NCI-H1417 treated with DMSO at 0.1 percent for 48 hours (cell line): ENCODE results near the gene PSMA6.
"Not testable (repeated sequence)": the region's sequence is repeated elsewhere in the genome, so short reads cannot be mapped to it uniquely, and the experiment has no call there.

Experiments
- DNase-seq: peaks from one replicate; lab custom pipeline; 2025; lab: John Stamatoyannopoulos, UW

The PSMA6 gene

DNA sequence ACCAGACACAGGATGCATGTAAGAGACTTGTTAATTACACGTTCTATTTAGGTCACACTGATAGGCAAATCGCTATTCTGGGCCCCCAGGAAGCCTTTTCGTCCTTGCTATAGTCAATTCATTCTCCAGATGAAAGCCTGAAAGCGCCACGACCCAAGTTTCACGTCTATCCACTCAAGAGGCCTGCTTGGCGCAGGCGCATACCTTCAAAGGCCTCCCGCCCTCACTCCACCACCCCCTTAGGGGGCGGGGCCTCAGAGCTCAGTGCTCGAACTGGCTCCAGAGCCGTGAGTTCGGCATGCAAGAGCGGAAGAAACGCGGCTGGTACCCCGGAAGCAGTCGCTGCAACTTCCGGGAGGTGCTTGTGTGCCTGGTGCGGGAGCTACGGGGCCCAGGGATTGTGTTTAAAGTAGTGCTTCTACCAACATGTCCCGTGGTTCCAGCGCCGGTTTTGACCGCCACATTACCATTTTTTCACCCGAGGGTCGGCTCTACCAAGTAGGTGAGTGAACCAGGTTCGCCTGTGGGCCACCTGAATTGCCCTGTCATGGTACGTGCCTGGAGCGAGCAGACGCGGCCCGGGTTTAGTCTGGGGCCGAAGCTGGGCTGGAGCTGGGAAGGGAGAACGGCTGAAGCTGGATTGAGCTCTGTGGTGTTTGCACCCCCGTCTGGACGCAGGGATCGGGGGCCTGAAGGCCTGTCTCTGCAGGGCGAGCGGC, at the start of gene PSMA6:
Gene PSMA6, plus strand, starts transcription at position 332 of the 719 bp plus-strand sequence. Its CDS starts 95 bp downstream, at position 427.
- peak; percentile 97 for DNase-seq

DNA sequence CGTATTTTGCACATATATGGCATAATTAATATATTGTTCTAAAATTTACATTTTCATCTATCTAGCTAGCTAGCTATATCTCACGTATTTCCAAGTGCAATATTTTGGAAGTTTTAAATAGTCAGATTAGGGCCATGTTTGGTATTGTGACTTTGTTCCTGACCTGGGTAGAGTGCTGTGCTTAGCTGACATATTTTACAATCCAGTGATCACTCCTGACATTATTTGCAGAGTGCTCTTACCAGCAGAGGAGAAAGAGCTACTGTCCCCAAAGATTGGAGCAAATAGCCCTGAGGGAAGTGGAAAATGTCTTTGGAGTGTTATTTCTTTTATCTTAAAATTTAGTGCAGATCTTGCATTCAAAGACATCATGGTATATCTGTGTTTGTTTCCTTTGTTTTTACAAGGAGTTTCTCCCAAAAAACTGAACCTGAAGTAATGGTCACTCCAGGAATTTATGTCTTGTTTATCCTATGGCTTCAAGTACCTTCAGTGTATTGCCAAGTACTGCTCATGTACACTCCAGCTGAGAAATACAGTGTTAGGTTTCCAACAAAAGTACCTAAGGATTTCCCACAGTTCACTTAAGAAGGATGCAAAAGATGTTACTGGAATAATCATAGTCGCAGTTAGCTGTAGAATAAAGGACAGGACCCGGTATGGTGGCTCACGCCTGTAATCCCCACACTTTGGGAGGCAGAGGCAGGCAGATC, 49.4 kb upstream of the PSMA6 start:
- no peak for DNase-seq

DNA sequence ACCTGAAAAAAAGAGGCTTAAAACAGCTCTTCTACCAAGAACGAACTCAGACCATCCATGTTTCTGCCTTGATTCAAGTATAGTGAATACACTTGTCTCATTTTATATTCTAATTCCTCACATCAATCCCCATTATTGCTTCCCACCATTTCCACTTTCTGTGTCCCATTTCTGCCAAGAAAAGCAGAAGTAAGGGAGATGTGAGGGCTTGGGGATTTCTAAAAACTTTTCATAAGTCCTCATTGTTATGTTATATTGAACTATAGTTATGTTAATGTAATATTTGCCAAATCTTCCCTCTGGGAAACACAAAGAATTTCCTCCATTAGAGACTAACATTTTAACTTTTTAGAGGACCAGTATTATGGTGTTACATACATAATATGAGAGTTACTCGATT, 48.2 kb upstream of the PSMA6 start:
- no peak for DNase-seq

DNA sequence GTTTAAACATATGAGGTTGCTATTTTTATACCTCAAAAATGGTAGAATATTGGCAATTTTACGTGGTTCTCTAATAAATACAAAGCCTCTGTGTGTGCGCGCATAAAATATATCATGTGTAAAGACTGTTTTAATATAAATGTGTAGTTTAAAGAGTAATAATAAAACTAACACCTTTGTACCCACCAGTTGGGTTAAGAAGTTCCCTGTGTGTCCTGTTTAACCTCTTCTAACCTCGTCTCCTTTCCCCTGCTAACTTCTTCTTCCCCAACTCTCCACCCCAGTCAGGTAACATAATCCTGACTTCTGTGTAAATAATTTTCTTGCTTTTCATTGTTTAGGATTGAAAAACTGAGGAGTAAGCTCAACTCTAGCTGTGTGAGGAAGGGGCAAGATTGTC, 47.6 kb upstream of the PSMA6 start:
- DNase-seq: no peak

DNA sequence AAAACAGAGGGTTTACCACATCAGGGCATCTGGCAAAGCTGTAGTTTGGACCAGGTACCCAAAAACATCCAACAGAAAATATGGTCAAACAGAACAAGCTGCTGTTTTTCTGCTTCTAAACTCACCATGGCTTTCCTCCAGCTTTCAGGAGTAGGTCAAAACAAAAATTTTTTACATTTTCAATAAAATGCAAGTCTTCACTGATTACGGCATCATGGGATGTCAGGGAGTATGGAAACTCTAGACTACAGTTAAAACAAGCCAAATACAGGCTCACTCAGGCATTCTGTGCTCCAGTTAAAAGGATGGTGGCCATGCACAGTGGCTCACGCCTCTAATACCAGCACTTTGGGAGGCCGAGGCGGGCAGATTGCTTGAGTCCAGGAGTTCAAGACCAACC, 47.1 kb upstream of the PSMA6 start:
- DNase-seq: no peak

DNA sequence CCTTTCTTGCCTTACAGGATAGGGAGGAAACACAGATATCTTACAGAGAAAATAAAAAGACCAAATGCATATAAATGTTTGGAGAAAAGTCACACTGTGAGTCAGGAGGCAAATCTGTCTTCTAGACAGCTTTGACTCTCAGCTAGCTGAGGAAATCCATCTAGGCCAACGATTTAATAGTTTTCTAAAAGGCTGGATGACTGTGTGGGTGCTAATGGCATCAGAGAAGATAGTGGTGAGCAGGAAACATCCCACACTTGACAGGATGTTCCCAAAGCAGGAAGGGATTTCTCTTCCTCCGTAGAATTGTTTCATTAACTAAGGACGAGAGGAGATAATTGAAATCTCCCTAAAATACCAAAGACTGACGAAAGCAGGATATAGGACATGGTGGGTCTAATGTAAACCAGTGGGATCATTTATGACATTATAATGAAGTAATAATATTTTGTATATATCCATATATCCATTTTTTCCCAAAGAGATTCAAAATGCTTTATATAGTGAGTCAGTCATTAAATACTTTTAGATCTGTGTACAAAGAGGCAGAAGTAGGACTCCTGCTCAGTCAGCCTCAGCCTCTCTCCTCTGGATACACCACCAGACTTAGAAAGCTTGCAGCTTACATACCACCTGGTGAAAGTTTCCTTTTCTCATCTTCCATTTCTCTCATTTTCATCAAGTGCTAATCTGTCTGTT, 44.3 kb upstream of the PSMA6 start:
- DNase-seq: no peak

DNA sequence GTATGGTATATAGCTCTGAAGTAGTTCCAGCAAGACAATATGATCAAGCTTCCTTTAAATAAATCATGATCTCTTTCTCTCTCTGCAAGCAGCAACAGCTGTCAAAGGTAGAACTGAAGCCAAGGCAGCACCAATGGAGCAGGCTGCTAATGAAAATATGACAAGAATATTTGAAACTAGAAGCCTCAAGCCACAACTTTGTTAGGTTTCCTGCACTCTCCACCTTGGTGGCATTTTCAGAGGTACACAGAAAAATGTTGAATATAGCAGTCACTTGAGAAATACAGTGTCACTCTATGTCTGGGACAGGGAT, 43.8 kb upstream of the PSMA6 start:
- no peak for DNase-seq

DNA sequence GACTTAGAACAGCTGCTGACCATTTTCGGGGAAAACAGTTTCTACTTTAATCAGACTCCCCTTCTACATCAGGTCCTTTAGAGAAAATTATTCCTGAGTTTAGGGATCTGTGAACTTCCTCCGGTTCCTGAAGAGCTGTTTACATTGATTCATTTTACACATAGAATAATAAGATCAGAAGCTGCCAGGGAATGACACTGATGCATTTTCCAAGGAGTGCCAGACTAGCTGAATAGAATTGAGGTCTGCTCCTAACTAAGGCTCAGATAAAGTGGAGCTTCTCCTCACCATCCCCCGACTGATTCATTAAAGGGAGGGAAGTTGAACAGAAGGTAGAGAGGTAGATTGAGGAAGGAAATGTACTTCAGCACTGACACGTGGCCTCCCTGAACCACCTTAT, 41.9 kb upstream of the PSMA6 start:
- DNase-seq: no peak

DNA sequence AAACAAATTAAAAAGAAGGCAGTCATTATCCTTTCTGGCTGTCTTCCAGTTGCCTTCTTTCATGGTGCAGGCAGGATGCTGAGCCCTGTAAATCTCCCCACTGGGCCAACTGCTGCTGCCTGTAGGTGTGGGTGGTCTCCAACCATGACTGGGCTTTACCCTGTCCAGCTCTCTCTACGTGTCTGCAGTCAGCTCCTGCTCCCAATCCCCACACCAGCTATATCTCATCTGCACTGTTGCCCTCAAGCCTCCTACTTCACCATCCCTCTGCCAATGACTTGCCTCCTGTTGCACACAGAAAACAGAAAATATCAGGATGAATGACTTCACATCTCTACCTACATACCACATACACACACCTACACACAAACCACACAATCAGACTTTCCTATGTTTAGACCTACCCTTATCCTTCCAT, 39.7 kb upstream of the PSMA6 start:
- DNase-seq: no peak

DNA sequence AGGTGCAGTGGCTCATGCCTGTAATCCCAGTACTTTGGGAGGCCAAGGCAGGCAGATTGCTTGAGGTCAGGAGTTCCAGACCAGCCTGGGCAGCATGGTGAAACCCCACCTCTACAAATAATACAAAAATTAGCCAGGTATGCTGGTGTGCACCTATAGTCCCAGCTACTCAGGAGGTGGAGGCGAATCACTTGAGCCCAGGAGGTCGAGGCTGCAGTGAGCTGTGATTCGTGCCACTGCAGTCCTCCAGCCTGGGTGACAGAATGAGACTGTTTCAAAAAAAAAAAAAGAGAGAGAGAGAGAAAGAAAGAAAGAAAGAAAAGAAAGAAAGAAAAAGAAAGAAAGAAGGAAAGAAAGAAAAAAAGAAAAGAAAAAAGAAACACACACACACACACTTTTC, 39.1 kb upstream of the PSMA6 start:
- not testable (repeated sequence) for DNase-seq

DNA sequence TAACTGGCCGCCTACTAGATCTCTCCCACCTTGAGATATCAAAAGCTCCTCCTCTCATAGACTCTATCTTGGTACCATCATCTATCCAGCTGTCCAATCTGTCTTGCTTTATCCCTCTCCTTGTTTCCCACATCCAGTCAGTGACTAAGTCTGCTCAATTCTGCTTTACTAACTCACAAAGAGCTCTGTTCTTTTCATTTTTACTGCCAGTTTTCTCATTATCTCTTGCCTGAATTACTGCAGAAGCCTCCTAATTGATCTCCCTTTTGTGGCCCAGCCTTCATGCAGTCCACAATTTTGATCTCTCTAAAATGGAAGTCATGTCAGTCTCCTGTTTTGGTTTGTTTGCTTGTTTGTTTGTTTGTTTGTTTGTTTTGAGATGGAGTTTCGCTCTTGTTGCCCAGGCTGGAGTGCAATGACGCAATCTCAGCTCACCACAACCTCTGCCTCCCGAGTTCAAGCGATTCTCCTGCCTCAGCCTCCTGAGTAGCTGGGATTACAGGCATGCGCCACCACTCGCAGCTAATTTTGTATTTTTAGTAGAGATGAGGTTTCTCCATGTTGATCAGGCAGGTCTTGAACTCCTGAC, 38.1 kb upstream of the PSMA6 start:
- not testable (repeated sequence) for DNase-seq

DNA sequence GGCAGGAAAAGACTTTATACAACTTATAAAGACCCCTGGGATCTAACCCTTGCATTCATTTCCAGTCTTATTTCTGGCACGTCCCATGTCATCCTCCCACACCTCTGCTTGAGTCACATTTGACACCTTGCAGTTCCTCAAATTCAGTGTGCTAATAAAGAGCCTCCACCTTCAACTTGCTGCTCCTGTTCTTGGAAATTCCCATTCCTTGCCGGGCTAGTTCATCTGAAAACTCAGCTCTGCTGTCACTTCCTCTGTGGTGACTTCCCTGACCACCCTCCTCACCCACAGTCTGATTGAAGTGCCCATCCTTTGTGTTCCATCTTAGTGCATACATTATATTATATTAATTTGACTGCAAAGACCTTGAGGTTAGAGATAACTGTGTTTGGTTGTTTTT, 37.4 kb upstream of the PSMA6 start:
- no peak for DNase-seq

DNA sequence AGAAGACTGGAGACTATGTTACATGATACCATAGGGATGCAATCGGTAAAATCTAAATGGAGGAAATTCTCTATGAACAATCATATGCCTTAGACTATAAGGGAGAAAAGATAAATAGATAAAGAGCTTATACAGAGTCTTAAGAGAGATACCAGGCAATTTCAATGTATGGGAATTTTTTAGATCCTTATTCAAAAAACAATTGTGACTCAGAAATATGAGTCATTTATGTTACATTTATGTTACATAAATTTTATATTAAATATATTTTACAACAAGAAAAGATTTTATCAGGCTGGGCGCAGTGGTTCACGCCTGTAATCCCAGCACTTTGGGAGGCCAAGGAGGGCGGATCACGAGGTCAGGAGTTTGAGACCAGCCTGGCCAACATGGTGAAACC, 36.5 kb upstream of the PSMA6 start:
- DNase-seq: no peak

DNA sequence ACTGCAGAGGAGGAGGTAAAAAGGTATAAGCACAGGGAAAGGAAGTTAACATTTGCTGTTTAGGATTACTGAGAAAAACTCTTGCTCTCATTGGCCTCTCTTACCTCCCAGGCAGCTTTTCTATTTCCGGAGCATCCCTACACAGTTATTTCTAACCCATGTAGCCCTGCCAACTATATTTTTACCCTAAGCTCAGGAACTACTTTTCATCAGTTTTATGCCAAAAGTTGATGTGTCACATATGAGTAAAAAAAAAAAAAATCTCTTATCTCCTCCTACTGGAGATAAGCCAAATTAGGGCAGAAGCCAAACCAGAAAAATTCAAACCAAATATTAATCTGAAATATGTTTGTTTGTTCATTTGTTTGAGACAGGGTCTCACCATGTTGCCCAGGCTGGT, 34.4 kb upstream of the PSMA6 start:
- DNase-seq: no peak

DNA sequence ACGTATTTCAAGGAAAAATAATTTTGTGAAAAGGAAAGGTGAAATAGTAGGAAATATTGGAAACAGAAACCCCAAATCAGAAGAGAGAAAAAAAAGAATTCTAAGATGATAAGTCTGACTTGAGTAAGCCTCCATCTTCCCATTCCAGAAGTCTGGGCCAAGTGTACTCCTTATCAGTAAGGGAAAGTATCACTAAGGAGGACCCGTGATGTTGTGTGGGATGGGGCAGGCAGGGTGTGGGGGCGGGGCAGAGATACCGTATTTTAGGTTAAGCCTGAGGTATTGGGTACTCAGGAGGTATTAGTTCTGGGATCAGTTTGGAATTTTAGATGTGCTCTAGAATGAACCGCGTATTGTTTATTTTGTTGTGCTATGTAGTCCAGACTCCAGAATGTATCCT, 33.8 kb upstream of the PSMA6 start:
- no peak for DNase-seq

DNA sequence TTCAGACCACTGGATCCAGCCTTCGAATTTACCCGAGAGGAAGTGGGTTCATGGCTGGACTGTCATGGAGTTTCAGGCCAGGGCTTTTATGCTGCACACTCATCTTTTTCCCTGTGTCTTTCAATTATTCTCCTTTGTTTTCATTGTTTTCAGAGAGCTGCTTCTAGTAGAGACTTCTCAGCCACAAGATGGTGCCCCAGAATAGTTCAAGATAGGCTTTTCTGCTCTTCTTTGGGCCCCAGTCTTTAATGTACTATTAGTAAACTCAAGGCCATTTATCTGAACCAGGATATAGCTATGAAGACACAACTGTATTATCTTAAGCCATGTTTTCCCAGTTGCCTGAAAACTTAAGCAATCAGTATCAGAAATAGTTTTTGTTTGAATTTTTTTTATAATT, 30.4 kb upstream of the PSMA6 start:
- DNase-seq: no peak

DNA sequence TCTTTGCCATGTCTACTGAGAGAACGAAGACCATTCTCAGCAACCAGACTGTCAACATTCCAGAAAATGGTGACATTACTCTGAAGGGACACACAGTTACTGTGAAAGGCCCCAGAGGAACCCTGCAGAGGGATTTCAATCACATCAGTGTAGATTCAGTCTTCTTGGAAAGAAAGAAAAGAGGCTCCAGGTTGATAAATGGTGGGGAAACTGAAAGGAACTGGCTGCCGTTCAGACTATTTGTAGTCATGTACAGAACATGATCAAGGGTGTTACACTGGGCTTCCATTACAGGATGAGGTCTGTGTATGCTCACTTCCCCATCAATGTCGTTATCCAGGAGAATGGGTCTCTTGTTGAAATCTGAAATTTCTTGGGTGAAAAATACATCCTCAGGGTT, 29.7 kb upstream of the PSMA6 start:
- no peak for DNase-seq

DNA sequence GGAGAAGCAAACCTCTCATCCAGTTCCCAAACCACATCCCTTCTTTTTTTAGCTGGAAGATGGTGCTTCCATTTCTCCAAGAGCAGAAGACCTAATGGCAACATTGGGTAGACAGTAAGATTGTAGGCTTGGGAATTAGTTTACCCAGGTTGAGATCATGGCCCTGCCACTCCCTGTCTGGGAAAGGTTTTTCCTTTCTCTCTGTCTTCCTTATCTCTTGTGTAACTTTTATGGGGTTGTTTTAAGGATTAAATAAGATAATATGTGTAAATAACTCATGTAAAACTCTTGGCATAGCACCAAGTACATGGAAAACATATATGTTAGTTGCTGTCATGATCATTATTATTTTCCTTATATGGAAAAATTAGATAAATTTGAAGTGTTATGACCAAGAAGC, 23.2 kb upstream of the PSMA6 start:
- DNase-seq: no peak

DNA sequence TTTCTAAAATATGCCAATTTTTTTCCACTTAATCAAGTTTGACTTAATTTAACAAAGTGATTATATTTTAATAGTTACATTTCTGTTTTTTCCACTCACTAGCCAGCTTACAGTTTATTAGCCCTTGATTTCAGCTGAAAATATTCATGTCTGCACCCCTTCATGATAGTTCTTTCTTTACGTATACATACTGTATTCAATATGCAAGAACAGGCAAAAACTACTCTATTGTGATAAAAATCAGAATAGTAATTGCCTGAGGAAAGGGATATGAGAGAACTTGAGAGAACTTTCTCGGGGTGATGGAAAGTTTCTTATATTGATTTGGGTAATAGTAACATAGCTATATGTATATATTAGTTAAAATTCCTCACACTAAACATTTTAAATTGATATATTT, 17.4 kb upstream of the PSMA6 start:
- no peak for DNase-seq

DNA sequence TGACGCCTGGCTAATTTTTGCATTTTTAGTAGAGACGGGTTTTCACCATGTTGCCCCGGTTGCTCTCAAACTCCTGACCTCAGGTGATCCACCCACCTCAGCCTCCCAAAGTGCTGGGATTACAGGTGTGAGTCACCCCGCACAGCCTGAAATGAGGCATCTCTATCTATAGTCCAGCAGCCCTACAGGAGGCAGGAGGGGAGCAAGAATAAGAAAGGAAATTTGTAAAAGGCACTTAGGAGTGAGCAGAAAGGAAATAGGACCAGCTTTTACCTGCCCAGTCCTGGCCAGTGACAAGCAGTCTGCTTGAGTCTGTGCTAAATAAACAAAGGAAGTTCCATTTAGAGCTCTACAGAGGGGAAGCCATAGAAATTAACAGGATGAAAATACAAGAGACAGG, 15.0 kb upstream of the PSMA6 start:
- DNase-seq: peak; percentile 15

DNA sequence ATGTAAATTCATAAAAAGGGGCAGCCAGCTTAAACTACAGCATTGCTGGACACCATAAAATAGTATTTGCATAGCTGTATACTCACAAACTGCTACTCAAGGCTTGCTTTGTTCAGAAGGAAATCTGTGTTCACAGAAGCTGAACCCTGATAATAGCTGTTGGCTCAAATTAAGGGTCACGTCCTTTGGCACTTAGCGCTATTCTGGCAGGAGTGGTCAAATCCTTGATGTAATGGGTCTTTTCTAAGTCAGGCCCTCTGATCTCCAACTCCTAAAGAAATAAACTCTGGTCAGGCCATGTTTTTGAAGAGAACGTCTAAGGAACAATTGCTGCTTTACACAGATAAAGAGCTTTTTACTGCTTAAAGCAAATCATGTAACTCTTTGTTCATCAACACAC, 12.8 kb upstream of the PSMA6 start:
- DNase-seq: no peak

DNA sequence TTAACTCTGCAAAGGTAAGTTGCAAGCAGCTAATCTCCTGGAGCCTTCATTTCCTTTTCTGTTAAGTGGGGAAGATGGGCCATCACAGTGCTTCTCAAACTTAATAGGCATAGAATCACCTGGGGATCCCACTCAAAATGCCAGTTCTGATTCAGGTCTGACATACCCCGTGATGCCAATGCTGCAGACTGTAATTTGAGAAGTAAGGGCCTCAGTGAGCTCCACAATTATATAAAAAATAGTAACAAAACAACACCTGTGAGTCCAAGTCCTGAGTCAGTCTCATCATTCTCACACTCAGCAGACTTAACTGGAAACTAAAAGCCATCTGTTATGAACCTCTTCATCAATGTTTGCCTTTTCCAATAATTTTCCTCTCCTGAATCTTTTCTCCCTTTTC, 10.8 kb upstream of the PSMA6 start:
- DNase-seq: no peak

DNA sequence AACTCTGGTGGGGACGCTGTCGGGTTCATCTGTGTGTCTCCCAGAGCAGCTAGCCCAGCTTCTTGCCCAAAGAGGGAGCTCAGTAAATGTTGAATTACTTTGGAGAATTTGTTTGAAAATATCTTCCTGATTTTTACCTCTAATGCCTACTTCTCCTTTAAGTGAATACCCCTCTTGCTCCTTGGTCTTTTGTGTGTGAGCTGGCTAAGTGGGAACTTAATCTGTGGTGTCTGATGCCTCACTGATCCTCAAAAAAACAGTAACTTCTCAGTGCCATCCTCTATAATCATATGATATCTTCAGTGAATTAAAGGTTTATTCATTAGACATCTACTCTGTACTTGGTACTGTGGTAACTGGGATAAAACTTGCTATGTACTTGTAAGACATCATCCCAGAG, 7.7 kb upstream of the PSMA6 start:
- DNase-seq: no peak
